IPS-15b (cell line): ENCODE data around the gene XAGE3.
"Not testable (repeated sequence)": the region's sequence is repeated elsewhere in the genome, so short reads cannot be mapped to it uniquely, and the experiment has no call there.

ENCODE experiments used
- H3K27me3 ChIP-seq: one replicate; pipeline ENCODE4 v1.6.1; 2013; ENCODE audit warnings: low read length; ENCODE audit not compliant: control insufficient read depth, insufficient read depth
- H3K36me3 ChIP-seq: one replicate; pipeline ENCODE4 v1.6.1; 2013; ENCODE audit warnings: low read length; ENCODE audit not compliant: control insufficient read depth, insufficient read depth
- H3K4me1 ChIP-seq: one replicate; pipeline ENCODE4 v1.6.1; 2013; ENCODE audit warnings: mild to moderate bottlenecking, low read length; ENCODE audit not compliant: control insufficient read depth, insufficient read depth
- H3K4me3 ChIP-seq: one replicate; pipeline ENCODE4 v1.5.1; 2013; ENCODE audit warnings: low read depth, low read length
- H3K9ac ChIP-seq: one replicate; pipeline ENCODE4 v1.6.1; 2013; ENCODE audit warnings: low read depth, mild to moderate bottlenecking, low read length
- H3K9me3 ChIP-seq: one replicate; pipeline ENCODE4 v1.6.1; 2013; ENCODE audit warnings: mild to moderate bottlenecking, low read length; ENCODE audit not compliant: control insufficient read depth, insufficient read depth

Gene XAGE3

GRCh38 chrX:52887459-52887858, 19.6 kb upstream of the XAGE3 start:
- not testable (repeated sequence) for H3K27me3 ChIP-seq, H3K9me3 ChIP-seq, H3K36me3 ChIP-seq, H3K9ac ChIP-seq, H3K4me3 ChIP-seq, H3K4me1 ChIP-seq

DNA sequence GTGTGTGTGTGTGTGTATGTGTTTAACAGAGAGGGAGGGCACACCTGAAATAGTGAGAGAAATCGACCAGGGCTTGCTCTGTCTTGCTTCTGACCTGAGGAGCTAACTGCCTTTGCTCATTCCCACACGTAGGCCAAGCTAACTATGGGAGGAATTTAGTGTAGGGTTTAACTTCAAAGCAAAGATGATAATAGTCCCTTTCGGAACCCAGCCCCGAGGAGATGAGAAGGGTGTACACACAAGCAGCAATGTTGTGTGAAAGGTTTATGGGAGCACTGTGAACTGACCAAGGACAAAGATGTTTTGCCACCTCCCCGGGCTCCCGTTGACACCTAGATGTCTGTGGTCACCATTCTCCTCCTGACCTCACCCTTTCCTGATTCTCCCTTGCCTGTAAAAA, 8.5 kb upstream of the XAGE3 start:
- H3K4me1 ChIP-seq, H3K36me3 ChIP-seq, H3K27me3 ChIP-seq, H3K4me3 ChIP-seq, H3K9ac ChIP-seq, H3K9me3 ChIP-seq: not testable (repeated sequence)

DNA sequence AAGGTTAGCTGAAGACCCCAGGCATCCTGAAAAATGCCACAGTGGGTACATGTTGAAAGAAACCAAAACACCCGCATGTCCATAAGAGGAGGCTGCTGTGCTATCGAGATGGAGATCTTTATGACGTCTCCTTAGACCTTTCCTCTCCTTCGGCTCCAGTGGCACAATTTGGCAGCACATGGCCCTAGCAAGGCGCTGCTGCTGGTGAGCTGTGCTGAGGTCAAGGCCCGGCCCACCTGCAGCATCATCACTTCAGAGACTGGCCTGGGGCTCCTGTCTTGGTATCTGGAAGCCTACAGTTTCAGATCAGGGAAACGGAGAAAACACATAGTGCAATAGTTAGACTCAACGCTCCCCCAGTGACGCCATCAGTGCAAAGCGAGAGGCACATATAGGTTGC, 7.6 kb upstream of the XAGE3 start:
- H3K27me3 ChIP-seq, H3K4me1 ChIP-seq, H3K9me3 ChIP-seq, H3K36me3 ChIP-seq, H3K9ac ChIP-seq, H3K4me3 ChIP-seq: not testable (repeated sequence)

- Histone ChIP-seq H3K9ac (no peak overlapping the region), H3K4me1 (no peaks in the 10 kb centered on the region), H3K9me3 (no peaks in the 10 kb centered on the region), H3K27me3 (no peaks in the 10 kb centered on the region), H3K4me3 (no peak overlapping the region), H3K36me3 (no peaks in the 10 kb centered on the region)
These were observed 6.8 kb upstream of the XAGE3 start for GRCh38 chrX:52874661-52875060.

- not testable (repeated sequence) for H3K9ac ChIP-seq, H3K36me3 ChIP-seq, H3K27me3 ChIP-seq, H3K4me1 ChIP-seq, H3K9me3 ChIP-seq, H3K4me3 ChIP-seq
These were observed 5.9 kb upstream of the XAGE3 start for GRCh38 chrX:52873825-52874224.

DNA sequence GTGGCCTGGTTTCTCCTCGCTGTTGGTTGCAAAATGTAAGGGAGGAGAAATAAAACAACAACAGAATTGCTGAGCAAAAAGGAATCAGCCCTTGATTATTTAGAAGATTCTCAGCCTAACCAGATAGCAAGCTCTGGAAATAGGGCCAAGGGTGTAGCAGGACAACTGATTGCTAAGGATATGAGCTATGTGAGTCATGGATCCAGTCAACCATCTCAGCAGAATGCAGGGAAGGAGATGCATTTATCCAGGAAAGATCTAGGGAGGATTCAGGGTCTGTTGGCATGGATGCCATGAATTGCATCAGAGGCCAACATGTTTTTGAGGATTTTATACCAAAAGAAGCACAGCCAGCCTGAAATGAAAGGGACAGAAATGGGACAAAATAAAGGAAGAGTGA, 2.2 kb upstream of the XAGE3 start:
- H3K4me3 ChIP-seq = no peak overlapping the region
- no peaks in the 10 kb centered on the region for H3K36me3 ChIP-seq
- no peak overlapping the region for H3K9ac ChIP-seq
- H3K4me1 ChIP-seq = no peaks in the 10 kb centered on the region
- H3K9me3 ChIP-seq = no peaks in the 10 kb centered on the region
- no peaks in the 10 kb centered on the region for H3K27me3 ChIP-seq

GRCh38 chrX:52865343-52865998, 2.4 kb downstream of the XAGE3 start:
- Histone ChIP-seq H3K9ac (no peak overlapping the region), H3K27me3 (no peaks in the 10 kb centered on the region)

GRCh38 chrX:52856991-52857525, 10.8 kb downstream of the XAGE3 start:
- H3K9me3 ChIP-seq, H3K4me1 ChIP-seq, H3K27me3 ChIP-seq, H3K4me3 ChIP-seq, H3K36me3 ChIP-seq, H3K9ac ChIP-seq: not testable (repeated sequence)

More at GRCh38 chrX:52865343-52865998, 2.4 kb downstream of the XAGE3 start:
- Histone ChIP-seq H3K4me3 (no peak overlapping the region), H3K9me3 (no peaks in the 10 kb centered on the region), H3K36me3 (no peaks in the 10 kb centered on the region), H3K4me1 (no peaks in the 10 kb centered on the region)

DNA sequence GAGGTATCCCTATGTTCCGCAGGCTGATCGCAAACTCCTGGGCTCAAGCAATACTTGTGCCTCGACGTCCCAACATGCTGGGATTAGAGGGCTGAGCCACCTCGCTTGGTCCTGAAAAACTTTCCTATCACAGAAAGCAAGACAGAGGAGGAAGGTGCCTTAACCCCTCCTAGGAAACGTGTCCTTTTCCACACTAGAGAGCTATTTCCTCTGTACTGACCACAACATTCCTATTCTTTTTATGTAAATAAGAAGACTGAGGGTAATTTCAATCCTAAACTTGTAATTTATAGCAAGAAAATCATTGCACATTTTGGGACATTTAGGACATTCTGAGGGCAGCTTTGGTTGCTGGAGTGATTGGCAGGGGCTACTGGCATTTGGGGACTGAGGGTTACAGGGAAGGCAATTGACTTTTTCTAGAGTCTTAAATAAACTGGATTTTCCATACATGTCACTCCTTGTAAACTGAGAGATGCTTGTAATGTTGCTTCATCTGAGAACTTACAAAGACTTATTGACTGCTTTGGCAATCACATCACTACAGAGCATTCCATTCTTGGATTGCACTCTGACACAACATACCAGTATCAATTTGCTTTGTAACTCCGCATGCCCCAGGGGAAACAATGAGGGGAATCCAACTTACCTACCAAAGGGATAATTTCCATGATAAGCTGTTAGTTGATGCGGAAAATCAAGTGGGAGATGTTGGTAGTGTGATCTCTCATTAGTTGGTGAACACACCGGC, 15.6 kb downstream of the XAGE3 start:
- no peaks in the 10 kb centered on the region for H3K27me3 ChIP-seq
- H3K4me3 ChIP-seq = no peak overlapping the region
- H3K4me1 ChIP-seq = no peaks in the 10 kb centered on the region
- no peaks in the 10 kb centered on the region for H3K36me3 ChIP-seq
- H3K9ac ChIP-seq = no peak overlapping the region
- H3K9me3 ChIP-seq = no peaks in the 10 kb centered on the region

DNA sequence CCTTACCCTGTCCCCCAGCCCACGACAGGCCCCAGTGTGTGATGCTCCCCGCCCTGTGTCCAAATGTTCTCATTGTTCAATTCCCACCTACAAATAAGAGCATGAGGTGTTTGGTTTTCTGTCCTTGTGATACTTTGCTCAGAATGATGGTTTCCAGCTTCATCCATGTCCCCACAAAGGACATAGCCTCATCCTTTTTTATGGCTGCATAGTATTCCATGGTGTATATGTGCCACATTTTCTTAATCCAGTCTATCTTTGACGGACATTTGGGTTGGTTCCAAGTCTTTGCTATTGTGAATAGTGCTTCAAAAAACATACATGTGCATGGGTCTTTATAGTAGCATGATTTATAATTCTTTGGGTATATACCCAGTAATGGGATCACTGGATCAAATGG, 24.3 kb downstream of the XAGE3 start:
- H3K9me3 ChIP-seq, H3K36me3 ChIP-seq, H3K4me1 ChIP-seq, H3K9ac ChIP-seq, H3K4me3 ChIP-seq, H3K27me3 ChIP-seq: not testable (repeated sequence)

DNA sequence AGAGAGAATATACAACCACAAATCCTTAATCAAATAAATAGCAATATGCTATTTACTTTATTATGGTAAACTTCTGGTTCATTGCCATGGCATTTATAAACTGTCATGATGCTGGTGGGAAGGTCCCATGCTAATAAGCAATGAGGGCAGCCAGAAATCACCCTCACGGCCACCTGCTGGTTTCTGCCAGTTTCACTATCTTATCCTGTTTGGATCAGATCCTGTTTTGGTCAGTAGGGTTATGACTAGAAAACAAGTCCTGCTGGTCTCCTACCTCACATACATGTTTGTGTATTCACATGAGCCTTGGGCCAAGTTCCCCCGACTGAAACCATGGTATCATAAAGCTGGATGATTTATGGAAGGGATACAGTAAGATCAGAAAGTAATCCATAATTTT, 28.7 kb downstream of the XAGE3 start:
- Histone ChIP-seq H3K9me3 (no peaks in the 10 kb centered on the region), H3K4me3 (no peak overlapping the region), H3K9ac (no peak overlapping the region), H3K36me3 (no peaks in the 10 kb centered on the region), H3K27me3 (no peaks in the 10 kb centered on the region), H3K4me1 (no peaks in the 10 kb centered on the region)

DNA sequence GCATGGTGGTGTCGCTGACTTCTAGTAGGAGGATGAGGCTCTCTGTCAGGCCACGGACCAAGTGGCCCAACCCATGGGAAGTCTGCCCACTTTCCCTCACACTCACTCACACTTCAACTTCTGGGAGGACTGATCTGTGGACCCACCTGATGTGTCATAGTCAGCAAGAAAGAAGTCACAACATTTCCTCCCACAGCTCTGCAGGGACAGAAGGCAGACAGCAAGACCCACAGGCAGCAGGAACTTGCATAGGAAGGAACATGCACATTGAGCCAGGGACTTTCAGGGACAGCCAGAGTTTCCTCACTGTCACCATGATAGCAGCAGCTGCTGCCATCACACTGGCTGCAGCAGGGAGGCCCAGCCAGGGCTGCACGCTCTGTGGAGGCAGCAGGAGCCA, 37.3 kb downstream of the XAGE3 start:
- H3K9me3 ChIP-seq = peaks cover 7% of the 10 kb centered on the region
- H3K4me3 ChIP-seq = no peak overlapping the region
- no peaks in the 10 kb centered on the region for H3K27me3 ChIP-seq
- no peak overlapping the region for H3K9ac ChIP-seq
- no peaks in the 10 kb centered on the region for H3K36me3 ChIP-seq
- H3K4me1 ChIP-seq = no peaks in the 10 kb centered on the region
